SK-N-SH (cell line): ENCODE measurements around the gene RGS7. TPM values are rescaled to one million over a fixed set of nuclear protein-coding genes. Genes with fewer than 3 reads are reported as not detected.

ENCODE experiments used
- CTCF ChIA-PET: fragments of 300-600, 350-600 bp; formaldehyde crosslinking; extraction: SDS; loops from one replicate; lab custom pipeline; 2021; lab: Yijun Ruan, JAX
- POLR2A ChIA-PET: fragments of 350-600 bp; sonication (Branson Sonifier 250); formaldehyde crosslinking; extraction: SDS; loops from one replicate; lab custom pipeline; 2020; ENCODE audit warnings: antibody characterized with exemption, inconsistent platforms; lab: Yijun Ruan, JAX
- DNase-seq: peaks from one replicate; pipeline ENCODE4 v3.0.0; 2012
- H2AFZ ChIP-seq: fragments of 200-600 bp; sonication (generic); 2 replicates; pipeline ENCODE4 v1.8.1; 2016; ENCODE audit warnings: antibody characterized with exemption, mild to moderate bottlenecking, low read depth
- H3F3A ChIP-seq: fragments of 200-600 bp; sonication (generic); replicated peaks from 2 replicates; pipeline ENCODE3; 2016; ENCODE audit warnings: antibody characterized with exemption, mild to moderate bottlenecking; ENCODE audit not compliant: insufficient read depth
- H3K27ac ChIP-seq, 2 experiments: fragments of 200-500 bp in 1 of 2; fragments of 200-600 bp in 1 of 2; sonication (Bioruptor generic) in 1 of 2; sonication (generic), shearing (Covaris generic) in 1 of 2; 2 replicates each; pipeline versions ENCODE4 v1.5.1 to v1.6.1; 2014 to 2016; ENCODE audit warnings: low read depth in 2 of 2, inconsistent platforms in 1 of 2, low read length in 1 of 2, mild to moderate bottlenecking in 1 of 2, mixed read lengths in 1 of 2
- H3K27me3 ChIP-seq: fragments of 200-600 bp; sonication (generic), shearing (Covaris generic); 2 replicates; pipeline ENCODE4 v1.6.1; 2016; ENCODE audit warnings: mixed run types; ENCODE audit not compliant: insufficient read depth
- H3K36me3 ChIP-seq, 2 experiments: fragments of 200-500 bp in 1 of 2; fragments of 200-600 bp in 1 of 2; sonication (Bioruptor generic) in 1 of 2; sonication (generic) in 1 of 2; replicated peaks in 1 of 2; 2 replicates each; pipeline versions ENCODE3 to v1.5.1; 2014 to 2016; ENCODE audit warnings: low read length in 1 of 2, mild to moderate bottlenecking in 1 of 2; ENCODE audit not compliant: insufficient read depth in 2 of 2, control insufficient read depth in 1 of 2
- H3K4me1 ChIP-seq, 2 experiments: fragments of 200-500 bp in 1 of 2; fragments of 200-600 bp in 1 of 2; sonication (Bioruptor generic) in 1 of 2; sonication (generic), shearing (Covaris generic) in 1 of 2; 2 replicates each; pipeline versions ENCODE4 v1.5.1 to v1.6.1; 2014 to 2016; ENCODE audit warnings: low read depth in 1 of 2, low read length in 1 of 2, mixed run types in 1 of 2; ENCODE audit not compliant: insufficient read depth in 2 of 2, control insufficient read depth in 1 of 2
- H3K4me2 ChIP-seq: fragments of 200-600 bp; sonication (generic), shearing (Covaris generic); 2 replicates; pipeline ENCODE4 v1.6.1; 2017; ENCODE audit warnings: mixed run types
- H3K4me3 ChIP-seq, 2 experiments: fragments of 200-500 bp in 1 of 2; fragments of 200-600 bp in 1 of 2; sonication (Bioruptor generic) in 1 of 2; sonication (generic), shearing (Covaris generic) in 1 of 2; 2 replicates each; pipeline versions ENCODE4 v1.5.1 to v1.8.1; 2014 to 2016; ENCODE audit warnings: low read depth in 2 of 2, inconsistent platforms in 1 of 2, low read length in 1 of 2, mild to moderate bottlenecking in 1 of 2, mixed read lengths in 1 of 2, moderate library complexity in 1 of 2
- H3K79me2 ChIP-seq: fragments of 200-600 bp; sonication (generic); 2 replicates; pipeline ENCODE4 v1.8.1; 2017; ENCODE audit warnings: mild to moderate bottlenecking; ENCODE audit not compliant: insufficient read depth
- H3K9ac ChIP-seq: fragments of 200-600 bp; sonication (generic); 2 replicates; pipeline ENCODE4 v1.6.1; 2017; ENCODE audit warnings: mixed run types
- H3K9me2 ChIP-seq: fragments of 200-600 bp; sonication (generic); 2 replicates; pipeline ENCODE4 v1.6.1; 2017; ENCODE audit warnings: mixed run types
- H3K9me3 ChIP-seq: fragments of 200-600 bp; sonication (generic); 2 replicates; pipeline ENCODE4 v1.6.1; 2017; ENCODE audit warnings: mixed run types, mild to moderate bottlenecking, moderate library complexity
- H4K20me1 ChIP-seq: fragments of 200-600 bp; sonication (generic); 2 replicates; pipeline ENCODE4 v1.6.1; 2017; ENCODE audit warnings: mild to moderate bottlenecking, mixed run types; ENCODE audit not compliant: insufficient read depth
- CHD2 ChIP-seq: fragments of 150-350 bp; IDR thresholded peaks from 2 replicates; pipeline ENCODE4 v1.6.1; 2018; ENCODE audit warnings: low read length; ENCODE audit not compliant: partially characterized antibody
- ELF1 ChIP-seq: IDR thresholded peaks from 2 replicates; pipeline ENCODE4 v1.4.0; 2012
- EP300 ChIP-seq, 2 experiments: IDR thresholded peaks; 2 replicates each; pipeline versions ENCODE4 v1.4.0 to v1.6.1; 2012; ENCODE audit warnings: borderline replicate concordance in 1 of 2, low read depth in 1 of 2, low read length in 1 of 2
- EZH2phosphoT487 ChIP-seq: fragments of 200-600 bp; sonication (generic); IDR thresholded peaks from 2 replicates; pipeline ENCODE4 v1.6.1; 2017; ENCODE audit warnings: low read depth, mixed run types, mild to moderate bottlenecking, antibody characterized with exemption, moderate library complexity, borderline replicate concordance
- FOSL2 ChIP-seq: IDR thresholded peaks from 2 replicates; pipeline ENCODE4 v1.4.0; 2012; ENCODE audit warnings: low read depth, mild to moderate bottlenecking, moderate library complexity, borderline replicate concordance
- FOXJ3 ChIP-seq: sonication (generic); formaldehyde crosslinking; IDR thresholded peaks from 2 replicates; pipeline ENCODE4 v1.5.1; 2020; ENCODE audit warnings: mild to moderate bottlenecking, missing genetic modification reagents
- FOXM1 ChIP-seq: IDR thresholded peaks from 2 replicates; pipeline ENCODE4 v1.4.0; 2012; ENCODE audit warnings: low read depth, mild to moderate bottlenecking
- JUND ChIP-seq: IDR thresholded peaks from 2 replicates; pipeline ENCODE4 v1.4.0; 2012
- RCOR1 ChIP-seq: fragments of 150-350 bp; IDR thresholded peaks from 2 replicates; pipeline ENCODE4 v1.6.1; 2017; ENCODE audit warnings: antibody characterized with exemption, low read length
- REST ChIP-seq: IDR thresholded peaks from 2 replicates; pipeline ENCODE4 v1.6.1; 2012; ENCODE audit warnings: mild to moderate bottlenecking, low read depth, low read length, moderate library complexity
- RFX5 ChIP-seq: IDR thresholded peaks from 2 replicates; pipeline ENCODE4 v1.6.1; 2012; ENCODE audit warnings: mild to moderate bottlenecking, improper control_type of control experiment, low read length
- RXRA ChIP-seq: IDR thresholded peaks from 2 replicates; pipeline ENCODE4 v1.4.0; 2012; ENCODE audit warnings: low read depth, mild to moderate bottlenecking, borderline replicate concordance
- SMC3 ChIP-seq: IDR thresholded peaks from 2 replicates; pipeline ENCODE4 v1.6.1; 2012; ENCODE audit warnings: low read depth, low read length, improper control_type of control experiment
- TAF1 ChIP-seq: IDR thresholded peaks from 2 replicates; pipeline ENCODE4 v1.6.1; 2012; ENCODE audit warnings: low read depth, mild to moderate bottlenecking, low read length, moderate library complexity, borderline replicate concordance
- TCF12 ChIP-seq: IDR thresholded peaks from 2 replicates; pipeline ENCODE4 v1.4.0; 2012
- USF2 ChIP-seq: fragments of 150-350 bp; IDR thresholded peaks from 2 replicates; pipeline ENCODE4 v1.6.1; 2017; ENCODE audit warnings: antibody characterized with exemption, low read length, low read depth, borderline replicate concordance
- WGBS: methylation state at CpG from one replicate; pipeline ENCODE4 v1.1.6; 2017; ENCODE audit warnings: low lambda C conversion rate; 5-methylcytosine and 5-hydroxymethylcytosine counted together
- polyA plus RNA-seq, 3 experiments: library from polyadenylated mRNA; depleted of rRNA; stranded (reverse); fragments of >200 nt; gene quantifications; 2 replicates each; pipeline ENCODE4 v1.2.3, GENCODE V29; 2012
- TF ChIP-seq, protein P1 (sequence below): fragments of 150-350 bp; IDR thresholded peaks from 2 replicates; pipeline ENCODE4 v1.6.1; 2016; ENCODE audit warnings: mild to moderate bottlenecking, low read depth, low read length
- TF ChIP-seq, protein P2 (sequence below): IDR thresholded peaks from 2 replicates; pipeline ENCODE4 v1.4.0; 2012; ENCODE audit warnings: low read depth
- TF ChIP-seq, protein P3 (sequence below): IDR thresholded peaks from 2 replicates; pipeline ENCODE4; 2012
- TF ChIP-seq, protein P4 (sequence below): IDR thresholded peaks from 2 replicates; pipeline ENCODE4 v1.4.0; 2012; ENCODE audit warnings: low read depth, borderline replicate concordance

Gene RGS7
- polyA plus RNA-seq, 1 of the 3 experiments (the other 2 are of a cell fraction), result 0.36 TPM

- Histone ChIP-seq H3K27ac (no peak overlapping the region), H3F3A (no peaks in the 10 kb centered on the region), H3K9me2 (no peaks in the 10 kb centered on the region), H3K4me2 (no peak overlapping the region), H2AFZ (no peak overlapping the region), H3K36me3 (no peaks in the 10 kb centered on the region), H3K9ac (no peak overlapping the region), H4K20me1 (no peaks in the 10 kb centered on the region), H3K27me3 (no peaks in the 10 kb centered on the region), H3K79me2 (no peaks in the 10 kb centered on the region), H3K9me3 (no peaks in the 10 kb centered on the region), H3K4me1 (no peaks in the 10 kb centered on the region), H3K4me3 (no peak overlapping the region)
- ChIA-PET POLR2A (interaction anchor here (0.6 kb wide), 1 partner anchor 380 kb away, joined by 4 read pairs; no protein-coding TSS in a partner anchor), CTCF (no interaction called here)
- WGBS, result 53% methylated on average over 5 of the region's 5 CpGs
- TF ChIP-seq CHD2, result no peak
- TF ChIP-seq, protein P1, sequence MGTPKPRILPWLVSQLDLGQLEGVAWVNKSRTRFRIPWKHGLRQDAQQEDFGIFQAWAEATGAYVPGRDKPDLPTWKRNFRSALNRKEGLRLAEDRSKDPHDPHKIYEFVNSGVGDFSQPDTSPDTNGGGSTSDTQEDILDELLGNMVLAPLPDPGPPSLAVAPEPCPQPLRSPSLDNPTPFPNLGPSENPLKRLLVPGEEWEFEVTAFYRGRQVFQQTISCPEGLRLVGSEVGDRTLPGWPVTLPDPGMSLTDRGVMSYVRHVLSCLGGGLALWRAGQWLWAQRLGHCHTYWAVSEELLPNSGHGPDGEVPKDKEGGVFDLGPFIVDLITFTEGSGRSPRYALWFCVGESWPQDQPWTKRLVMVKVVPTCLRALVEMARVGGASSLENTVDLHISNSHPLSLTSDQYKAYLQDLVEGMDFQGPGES, result no peak
- no peak for TF ChIP-seq EP300 (IDR thresholded peaks at IDR 0.05; ENCODE audit: borderline replicate concordance in 1 of 2, low read depth in 1 of 2, low read length in 1 of 2)
- TF ChIP-seq, protein P2, sequence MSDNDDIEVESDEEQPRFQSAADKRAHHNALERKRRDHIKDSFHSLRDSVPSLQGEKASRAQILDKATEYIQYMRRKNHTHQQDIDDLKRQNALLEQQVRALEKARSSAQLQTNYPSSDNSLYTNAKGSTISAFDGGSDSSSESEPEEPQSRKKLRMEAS, result no peak
- TF ChIP-seq RCOR1, result no peak
- no peak for TF ChIP-seq TCF12
- no peak for TF ChIP-seq FOXJ3 (CRISPR knock-in tag)
- no peak for TF ChIP-seq EZH2phosphoT487
- TF ChIP-seq TAF1, result no peak
- no peak for TF ChIP-seq JUND
- TF ChIP-seq, protein P3, sequence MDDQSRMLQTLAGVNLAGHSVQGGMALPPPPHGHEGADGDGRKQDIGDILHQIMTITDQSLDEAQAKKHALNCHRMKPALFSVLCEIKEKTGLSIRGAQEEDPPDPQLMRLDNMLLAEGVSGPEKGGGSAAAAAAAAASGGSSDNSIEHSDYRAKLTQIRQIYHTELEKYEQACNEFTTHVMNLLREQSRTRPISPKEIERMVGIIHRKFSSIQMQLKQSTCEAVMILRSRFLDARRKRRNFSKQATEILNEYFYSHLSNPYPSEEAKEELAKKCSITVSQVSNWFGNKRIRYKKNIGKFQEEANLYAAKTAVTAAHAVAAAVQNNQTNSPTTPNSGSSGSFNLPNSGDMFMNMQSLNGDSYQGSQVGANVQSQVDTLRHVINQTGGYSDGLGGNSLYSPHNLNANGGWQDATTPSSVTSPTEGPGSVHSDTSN, result no peak
- TF ChIP-seq FOSL2, result no peak
- no peak for TF ChIP-seq SMC3
- no peak for TF ChIP-seq RFX5
- no peak for TF ChIP-seq RXRA
- TF ChIP-seq, protein P4, sequence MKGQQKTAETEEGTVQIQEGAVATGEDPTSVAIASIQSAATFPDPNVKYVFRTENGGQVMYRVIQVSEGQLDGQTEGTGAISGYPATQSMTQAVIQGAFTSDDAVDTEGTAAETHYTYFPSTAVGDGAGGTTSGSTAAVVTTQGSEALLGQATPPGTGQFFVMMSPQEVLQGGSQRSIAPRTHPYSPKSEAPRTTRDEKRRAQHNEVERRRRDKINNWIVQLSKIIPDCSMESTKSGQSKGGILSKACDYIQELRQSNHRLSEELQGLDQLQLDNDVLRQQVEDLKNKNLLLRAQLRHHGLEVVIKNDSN, result no peak
- TF ChIP-seq ELF1, result no peak
- TF ChIP-seq REST, result no peak
- TF ChIP-seq USF2, result no peak
- TF ChIP-seq FOXM1, result no peak
- no peak for DNase-seq
Measured at GRCh38 chr1:240985081-240985480, 371.9 kb downstream of the RGS7 start.
